HG02970 (cell line): ENCODE data around the gene TMEM82.
A peak's percentile ranks its signal among the peaks of the same experiment; 100 is the strongest.

Experiments used
- ATAC-seq: cut with Tn5 transposase; IDR thresholded peaks from one replicate; pipeline ENCODE4 v1.9.1; 2021; ENCODE audit warnings: mild to moderate bottlenecking, moderate library complexity, moderate number of reproducible peaks; ENCODE audit not compliant: unreplicated experiment, low FRiP score

TMEM82 gene

GRCh38 chr1:15734901-15735300 lies 7.4 kb upstream of the TMEM82 start:
- no peak for ATAC-seq

DNA sequence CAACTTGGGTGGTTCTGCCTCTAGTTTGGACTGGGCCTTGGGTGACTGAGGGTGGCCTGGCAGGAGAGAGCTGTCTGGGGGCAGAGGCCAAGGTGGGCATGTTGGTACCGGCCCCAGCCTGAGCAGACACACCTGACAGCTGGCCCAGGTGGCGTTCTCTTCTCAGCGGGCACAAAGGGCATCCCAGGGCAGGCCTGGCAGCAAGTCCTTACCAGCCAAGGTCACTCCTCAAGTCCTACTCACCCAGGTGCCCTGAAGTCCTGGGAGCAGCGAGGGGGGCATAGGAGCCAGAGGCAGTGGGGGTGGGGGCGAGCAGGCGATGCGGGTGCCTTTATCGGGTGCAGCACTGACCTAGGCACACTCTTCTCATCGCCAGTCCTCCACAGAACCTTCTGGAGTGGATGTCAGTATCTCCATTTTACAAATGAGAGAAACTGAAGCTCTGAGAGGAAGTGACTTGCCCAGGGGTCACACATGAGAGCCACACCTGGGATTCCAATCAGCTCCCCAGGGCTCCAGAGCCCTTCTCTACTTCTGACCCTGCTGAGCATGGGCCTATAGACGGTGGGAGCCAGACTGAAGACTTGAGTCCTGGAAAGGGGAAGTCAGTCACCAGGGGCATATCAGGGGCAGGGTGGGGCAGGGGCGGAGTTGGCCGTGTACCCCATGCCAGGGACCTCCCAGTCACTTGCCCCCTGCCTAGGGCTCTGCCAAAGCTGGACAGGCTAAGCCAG lies 6.8 kb upstream of the TMEM82 start:
- no peak for ATAC-seq

- ATAC-seq = no peak
Measured at GRCh38 chr1:15736038-15736891, 6.0 kb upstream of the TMEM82 start, which contains the start of gene SLC25A34. Gene SLC25A34 (plus strand): TSS chr1:15736258. CDS start chr1:15736486, 228 bp downstream.

- no peak for ATAC-seq
Measured at GRCh38 chr1:15736892-15737261, 5.4 kb upstream of the TMEM82 start.

GRCh38 chr1:15737324-15738319 lies 4.7 kb upstream of the TMEM82 start:
- no peak for ATAC-seq

GRCh38 chr1:15738416-15739113 lies 3.7 kb upstream of the TMEM82 start:
- ATAC-seq = no peak

DNA sequence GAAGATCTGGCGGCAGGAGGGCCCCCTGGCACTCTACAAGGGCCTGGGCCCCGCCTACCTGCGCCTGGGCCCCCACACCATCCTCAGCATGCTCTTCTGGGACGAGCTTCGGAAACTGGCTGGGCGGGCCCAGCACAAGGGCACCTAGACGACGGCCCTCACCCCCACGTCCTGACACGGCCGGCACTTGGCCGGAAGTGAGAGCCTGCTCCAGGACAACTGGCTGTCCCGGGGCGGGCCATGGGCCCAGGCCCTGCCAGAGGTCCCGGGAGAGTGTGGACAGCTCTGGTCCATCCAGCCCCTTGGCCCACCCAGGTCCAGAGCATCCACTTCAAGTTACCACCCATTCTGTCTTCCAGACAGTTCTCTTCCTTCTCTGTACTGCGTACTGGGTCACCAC lies 3.0 kb upstream of the TMEM82 start:
- ATAC-seq = no peak

GRCh38 chr1:15739745-15740144 lies 2.6 kb upstream of the TMEM82 start:
- no peak for ATAC-seq

DNA sequence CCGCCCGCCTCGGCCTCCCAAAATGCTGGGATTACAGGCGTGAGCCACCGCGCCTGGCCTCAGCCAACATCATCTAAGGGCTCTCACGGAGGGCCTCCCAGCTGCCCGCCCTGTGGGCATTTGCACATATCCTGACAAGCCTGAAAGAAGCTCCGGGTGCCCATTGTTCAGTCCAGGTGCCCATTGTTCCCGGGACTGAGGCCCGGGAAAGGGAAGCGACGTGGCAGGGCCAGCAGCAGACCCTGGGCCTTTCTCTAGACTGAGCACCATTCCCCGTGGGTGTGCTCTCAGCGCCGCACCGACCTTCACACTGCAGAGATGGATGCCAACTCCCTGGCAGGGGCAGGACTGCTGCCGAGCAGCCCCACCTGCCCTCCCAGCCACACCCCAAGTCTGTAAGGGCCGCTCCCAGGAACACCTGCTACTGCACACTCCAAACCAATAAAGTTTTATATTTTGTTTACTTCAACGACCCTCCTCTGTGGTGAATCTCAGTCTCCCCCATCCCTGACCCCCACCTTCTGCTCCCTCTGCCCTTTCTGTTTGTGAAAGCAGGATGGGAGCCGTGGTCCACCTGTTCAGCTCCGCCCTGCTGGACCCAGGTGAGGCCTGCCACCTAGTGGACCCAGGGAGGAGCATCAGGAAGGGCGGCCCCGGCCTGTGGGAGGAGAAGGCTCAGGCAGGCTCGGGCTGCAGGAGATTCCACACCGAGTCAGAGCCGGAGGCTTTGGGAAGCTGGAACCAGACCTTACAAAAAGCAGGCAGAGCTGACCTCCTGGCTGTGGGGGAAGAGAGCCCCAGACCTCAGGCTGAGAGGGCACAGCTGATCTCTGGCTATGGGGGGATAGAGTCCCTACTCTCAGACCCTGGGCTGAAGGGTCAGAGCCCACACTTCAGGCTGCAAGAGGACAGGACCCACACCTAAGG lies 1.1 kb upstream of the TMEM82 start:
- ATAC-seq = peak; percentile 66

DNA sequence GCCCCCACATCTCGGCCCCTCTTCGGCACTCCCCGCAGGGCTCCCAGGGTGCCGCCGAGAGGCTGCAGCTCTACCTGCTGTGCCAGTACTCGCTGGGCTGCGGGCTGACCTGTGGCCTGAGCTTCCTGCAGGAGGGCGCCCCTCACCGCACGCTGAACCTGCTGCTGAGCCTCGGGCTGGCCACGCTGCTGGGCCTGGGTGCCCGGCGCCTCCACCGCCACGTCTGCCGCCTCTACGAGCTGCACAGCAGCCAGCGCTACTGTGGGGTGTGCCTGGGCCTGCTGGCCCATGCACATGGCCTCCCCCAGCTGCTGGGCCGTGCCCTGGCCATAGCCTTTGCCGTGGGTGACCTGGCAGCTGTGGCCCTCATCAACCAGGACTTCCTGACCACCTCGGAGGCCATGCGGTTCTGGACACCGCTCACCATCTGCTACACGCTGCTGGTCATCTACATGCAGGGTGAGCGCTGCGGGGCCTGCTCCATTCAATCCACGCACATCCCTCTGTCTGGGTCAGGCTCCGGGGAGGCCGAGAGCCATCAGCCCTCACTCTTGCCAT lies 1.9 kb downstream of the TMEM82 start:
- no peak for ATAC-seq

- no peak for ATAC-seq
Measured at GRCh38 chr1:15747378-15747777, 5.1 kb downstream of the TMEM82 start.

GRCh38 chr1:15748264-15748663 lies 6.0 kb downstream of the TMEM82 start:
- ATAC-seq = no peak

GRCh38 chr1:15748690-15749398 lies 6.5 kb downstream of the TMEM82 start:
- no peak for ATAC-seq

- no peak for ATAC-seq
Measured at GRCh38 chr1:15749399-15750291, 7.3 kb downstream of the TMEM82 start.

GRCh38 chr1:15750924-15751323 lies 8.6 kb downstream of the TMEM82 start:
- no peak for ATAC-seq

DNA sequence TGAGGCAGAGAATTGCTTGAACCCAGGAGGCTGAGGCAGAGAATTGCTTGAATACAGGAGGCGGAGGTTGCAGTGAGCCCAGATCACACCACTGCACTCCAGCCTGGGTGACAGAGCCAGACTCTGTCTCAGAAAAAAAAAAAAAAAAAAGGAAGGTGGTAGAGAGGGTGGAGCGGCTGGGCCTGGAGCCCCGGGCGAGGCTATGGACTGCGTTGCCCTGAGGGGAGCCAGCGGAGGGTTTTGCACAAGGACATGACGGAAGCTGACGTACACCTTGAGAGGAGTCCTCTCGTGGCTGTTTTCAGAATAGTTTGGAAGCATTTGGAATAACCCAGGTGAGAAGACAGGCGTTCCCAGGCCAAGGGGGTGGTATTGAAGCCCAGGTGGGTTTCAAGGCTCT lies 9.4 kb downstream of the TMEM82 start:
- ATAC-seq = no peak

DNA sequence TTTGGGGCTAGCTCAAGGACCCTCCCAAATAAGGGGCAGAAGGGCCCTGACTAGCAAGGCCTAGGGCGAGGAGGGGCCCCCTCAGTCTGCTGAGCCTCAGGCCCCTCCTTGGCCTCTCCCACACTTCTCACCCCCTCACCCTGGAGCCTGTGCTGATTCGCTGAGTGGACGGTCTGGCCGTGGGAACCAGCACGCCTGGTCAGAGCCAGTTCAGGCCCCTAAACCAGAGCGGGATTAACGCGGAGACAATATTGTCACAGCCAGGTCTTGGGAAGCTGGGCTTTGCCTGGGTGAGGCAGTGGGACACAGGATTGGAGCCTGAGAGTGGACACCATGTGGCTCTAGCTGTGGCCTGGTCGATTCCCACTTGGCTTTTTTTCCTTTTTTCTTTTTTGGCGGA lies 11.5 kb downstream of the TMEM82 start:
- no peak for ATAC-seq
